Spleen (tissue), 11 donors: ENCODE results near the gene C4orf50. TPM values are rescaled to one million over a fixed set of nuclear protein-coding genes. Genes with fewer than 3 reads are reported as not detected.

Source experiments
- DNase-seq: peaks from one replicate; pipeline ENCODE4 v3.0.0-alpha.2; 2020
- H3K27ac ChIP-seq, 8 donors: fragments of 200-600 bp; sonication (generic) in 7 of 8; 1 replicate in 4 of 8; 2 replicates in 4 of 8; pipeline versions ENCODE4 v1.5.0 to v1.8.0; 2016 to 2021; ENCODE audit warnings: inconsistent platforms in 4 of 8, mild to moderate bottlenecking in 4 of 8, moderate library complexity in 1 of 8
- H3K27me3 ChIP-seq, 7 donors: fragments of 200-600 bp; sonication (generic) in 6 of 7; replicated peaks in 1 of 7; 1 replicate in 4 of 7; 2 replicates in 3 of 7; pipeline versions ENCODE4 v1.5.0 to v1.8.0; 2016 to 2021; ENCODE audit warnings: inconsistent platforms in 3 of 7, mild to moderate bottlenecking in 1 of 7
- H3K36me3 ChIP-seq, 6 donors: fragments of 200-600 bp; sonication (generic) in 5 of 6; 1 replicate in 4 of 6; 2 replicates in 2 of 6; pipeline versions ENCODE4 v1.5.0 to v1.8.0; 2016 to 2021; ENCODE audit warnings: inconsistent platforms in 2 of 6
- H3K4me1 ChIP-seq, 6 donors: fragments of 200-600 bp; sonication (generic) in 5 of 6; 1 replicate in 3 of 6; 2 replicates in 3 of 6; pipeline versions ENCODE4 v1.5.0 to v1.8.0; 2016 to 2021; ENCODE audit warnings: inconsistent platforms in 3 of 6
- H3K4me3 ChIP-seq, 8 donors: fragments of 200-600 bp; sonication (generic) in 7 of 8; 1 replicate in 4 of 8; 2 replicates in 4 of 8; pipeline versions ENCODE4 v1.5.0 to v1.8.0; 2016 to 2021; ENCODE audit warnings: inconsistent platforms in 4 of 8, mild to moderate bottlenecking in 4 of 8, moderate library complexity in 2 of 8
- H3K9me3 ChIP-seq, 8 donors: fragments of 200-600 bp; sonication (generic) in 7 of 8; 1 replicate in 4 of 8; 2 replicates in 4 of 8; pipeline versions ENCODE4 v1.5.0 to v1.8.0; 2016 to 2021; ENCODE audit warnings: inconsistent platforms in 4 of 8
- CTCF ChIP-seq, 11 experiments: fragments of 200-600 bp in 7 of 11; fragments of 450-650 bp in 4 of 11; sonication (generic) in 4 of 11; IDR thresholded peaks in 8 of 11; conservative IDR thresholded peaks in 3 of 11; 1 replicate in 7 of 11; 2 replicates in 4 of 11; pipeline versions ENCODE4 v1.4.0 to v1.8.0; 2016 to 2021; ENCODE audit warnings: antibody characterized with exemption in 11 of 11, inconsistent platforms in 4 of 11, mild to moderate bottlenecking in 1 of 11
- POLR2A ChIP-seq, 3 donors: fragments of 450-650 bp; IDR thresholded peaks; one replicate each; pipeline ENCODE4 v1.5.1; 2017; ENCODE audit warnings: antibody characterized with exemption in 3 of 3, mild to moderate bottlenecking in 1 of 3
- POLR2AphosphoS5 ChIP-seq, 3 donors: sonication (generic); formaldehyde crosslinking; IDR thresholded peaks; one replicate each; pipeline ENCODE4 v1.5.1; 2017; ENCODE audit warnings: antibody characterized with exemption in 3 of 3
- WGBS, 5 donors: extraction: QIAGEN DNeasy Blood & Tissue Kit in 3 of 5; methylation state at CpG; one replicate each; pipeline versions ENCODE4 v1.1.5 to v1.1.7; 2013 to 2018; 5-methylcytosine and 5-hydroxymethylcytosine counted together
- intact Hi-C: fragments of 100-400 bp; cut with DNase I; formaldehyde crosslinking; loops from one replicate; pipeline ENCODE4 v1.15.0; 2023; ENCODE audit warnings: low total_unique reads
- polyA plus RNA-seq, 3 donors: library from polyadenylated mRNA; stranded (reverse); fragments of 200-250 nt; gene quantifications; one replicate each; pipeline ENCODE4 v1.2.1, GENCODE V29; 2013
- total RNA-seq, 7 donors: library from RNA; depleted of rRNA in 3 of 7; stranded (reverse); fragments of >200 nt in 3 of 7; fragmentation: NEBNext Ultra II Directional in 4 of 7; extraction: Animal tissue kit (Norgen Biotek cat#: 25700) in 4 of 7; gene quantifications; one replicate each; pipeline versions ENCODE4 v1.1.0 to v1.2.1, GENCODE V29; 2016 to 2021
- donor health status: healthy with polysubstance abuse.
- donor health status: DM: no; HTN: no; CAD: no; lungs with moderate emphysema.
- donor health status: DM: no; HTN: no; CAD: no.
- donor health status: Bipolar disorder and iron deficiency.
- donor health status: healthy.
- donor health status: DM: no; HTN: no; CAD: no.
- donor health status: DM: yes; HTN: yes; CAD: no.

Gene C4orf50
- total and polyA plus RNA-seq, 10 donors, result 0.02 to 2.5 (median 0.30) TPM

- no peak for TF ChIP-seq POLR2A (IDR thresholded peaks at IDR 0.05)
Observed at GRCh38 chr4:6002926-6003325, 15.3 kb downstream of the C4orf50 start.

DNA sequence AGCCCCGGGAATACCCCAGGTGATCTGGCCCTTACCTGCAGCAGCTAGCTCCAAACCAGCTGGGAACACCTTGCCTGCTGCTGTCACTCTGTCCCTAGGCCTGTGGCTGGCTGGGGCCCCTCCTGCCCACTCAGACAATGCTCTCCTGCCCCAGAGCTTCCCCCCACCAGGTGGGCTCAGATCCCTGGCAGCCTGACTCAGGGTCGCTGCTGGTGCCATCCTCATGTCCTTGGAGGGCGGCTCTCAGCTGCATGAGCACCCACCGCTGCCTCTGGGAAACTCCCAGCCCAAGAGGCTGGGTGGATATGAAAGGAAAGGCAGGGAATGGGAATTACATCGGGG is 15.8 kb downstream of the C4orf50 start:
- DNase-seq, result no peak

More at GRCh38 chr4:6002926-6003325, 15.3 kb downstream of the C4orf50 start:
- H3K4me1 ChIP-seq, result no peaks in the 10 kb centered on the region
- peaks cover 0 to 44% (median 4%) of the 10 kb centered on the region in 7 donors for H3K27me3 ChIP-seq
- no peak overlapping the region for H3K4me3 ChIP-seq
- no peaks in the 10 kb centered on the region for H3K36me3 ChIP-seq
- 70 to 89% (median 82%) methylated on average over 3 of the region's 3 CpGs for WGBS, 5 donors
- intact Hi-C loops, result no loop called here
- H3K9me3 ChIP-seq, result no peaks in the 10 kb centered on the region
- H3K27ac ChIP-seq, result no peak overlapping the region
- no peak for DNase-seq

GRCh38 chr4:6001680-6002491 is 16.3 kb downstream of the C4orf50 start:
- H3K4me3 ChIP-seq, result no peak overlapping the region
- 68 to 87% (median 77%) methylated on average over 6 of the region's 6 CpGs for WGBS, 5 donors
- H3K27me3 ChIP-seq, result peaks cover 0 to 37% (median 0%) of the 10 kb centered on the region in 7 donors
- H3K27ac ChIP-seq, result no peak overlapping the region
- intact Hi-C loops, result no loop called here
- H3K36me3 ChIP-seq, result no peaks in the 10 kb centered on the region
- H3K9me3 ChIP-seq, result no peaks in the 10 kb centered on the region
- TF ChIP-seq POLR2A (IDR thresholded peaks at IDR 0.05) (no peak), POLR2AphosphoS5 (IDR thresholded peaks at IDR 0.05) (no peak), CTCF (IDR thresholded peaks at IDR 0.05 in 8 of 11, conservative IDR thresholded peaks at IDR 0.05 in 3 of 11) (no peak)
- DNase-seq, result no peak
- no peaks in the 10 kb centered on the region for H3K4me1 ChIP-seq

More for the DNA sequence above, 15.8 kb downstream of the C4orf50 start:
- H3K27me3 ChIP-seq, result peaks cover 0 to 43% (median 0%) of the 10 kb centered on the region in 7 donors
- H3K4me1 ChIP-seq, result no peaks in the 10 kb centered on the region
- WGBS, 5 donors, result 59 to 94% (median 84%) methylated on average over 3 to 5 of the region's 5 CpGs
- no peak overlapping the region for H3K27ac ChIP-seq
- intact Hi-C loops, result no loop called here
- no peaks in the 10 kb centered on the region for H3K36me3 ChIP-seq
- TF ChIP-seq CTCF (IDR thresholded peaks at IDR 0.05 in 8 of 11, conservative IDR thresholded peaks at IDR 0.05 in 3 of 11) (no peak), POLR2A (IDR thresholded peaks at IDR 0.05) (no peak), POLR2AphosphoS5 (IDR thresholded peaks at IDR 0.05) (no peak)
- no peaks in the 10 kb centered on the region for H3K9me3 ChIP-seq
- H3K4me3 ChIP-seq, result no peak overlapping the region

GRCh38 chr4:5999830-6000365 is 18.3 kb downstream of the C4orf50 start:
- Histone ChIP-seq H3K4me3 (no peak overlapping the region), H3K27ac (no peak overlapping the region), H3K27me3 (peaks cover 0 to 37% (median 0%) of the 10 kb centered on the region in 7 donors), H3K9me3 (no peaks in the 10 kb centered on the region), H3K4me1 (no peaks in the 10 kb centered on the region), H3K36me3 (no peaks in the 10 kb centered on the region)
- 80 to 90% (median 88%) methylated on average over 7 to 9 of the region's 9 CpGs for WGBS, 5 donors
- no peak for TF ChIP-seq POLR2AphosphoS5 (IDR thresholded peaks at IDR 0.05)
- DNase-seq, result no peak
- intact Hi-C loops, result loop anchor here (5.0 to 10.0 kb wide), 2 partner anchors 87 to 325 kb away; no protein-coding TSS in a partner anchor

DNA sequence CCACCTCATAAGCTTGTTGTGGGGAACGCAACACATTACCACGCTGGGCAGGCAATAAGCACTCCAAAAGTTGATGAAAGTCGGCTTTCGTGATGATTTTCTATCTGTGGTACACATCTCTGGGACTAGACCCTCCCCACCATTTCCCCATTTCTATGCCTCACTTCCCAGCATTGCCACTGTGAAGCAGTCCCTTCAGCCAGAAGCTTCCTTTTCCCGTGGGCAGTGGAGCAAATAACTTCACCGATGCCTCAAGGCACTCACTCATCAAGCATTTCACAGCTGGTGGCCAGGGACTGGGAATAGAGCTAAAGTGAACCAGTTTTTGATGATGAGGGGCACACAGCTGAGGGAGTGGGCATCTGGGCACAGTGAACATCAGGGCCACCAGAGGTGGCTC is 18.9 kb downstream of the C4orf50 start:
- Histone ChIP-seq H3K4me3 (no peak overlapping the region), H3K27ac (no peak overlapping the region), H3K4me1 (no peaks in the 10 kb centered on the region), H3K9me3 (no peaks in the 10 kb centered on the region), H3K27me3 (peaks cover 0 to 43% (median 0%) of the 10 kb centered on the region in 7 donors), H3K36me3 (no peaks in the 10 kb centered on the region)
- WGBS, 5 donors, result 70 to 86% (median 76%) methylated on average over 6 of the region's 6 CpGs
- DNase-seq, result no peak
- intact Hi-C loops, result loop anchor here (5.0 to 10.0 kb wide), 2 partner anchors 88 to 325 kb away; no protein-coding TSS in a partner anchor
- no peak for TF ChIP-seq CTCF (IDR thresholded peaks at IDR 0.05 in 8 of 11, conservative IDR thresholded peaks at IDR 0.05 in 3 of 11)
- no peak for TF ChIP-seq POLR2AphosphoS5 (IDR thresholded peaks at IDR 0.05)
- TF ChIP-seq POLR2A (IDR thresholded peaks at IDR 0.05), result no peak
